ENCODE measurements around the gene ZCCHC10.

Gene ZCCHC10

GRCh38 chr5:133025804-133026663 lies at the start of gene ZCCHC10:
ZCCHC10 (minus strand) TSS chr5:133026549; CDS start chr5:133026537, 12 bp downstream.
- peak; percentile 77 to 85 for DNase-seq (ENCODE audit: low read depth in 1 of 2, low spot score in 1 of 2)

GRCh38 chr5:133075572-133076536 lies 49.5 kb upstream of the ZCCHC10 start:
- no peak for DNase-seq (ENCODE audit: low read depth in 1 of 2, low spot score in 1 of 2)

GRCh38 chr5:133072021-133072420 lies 45.7 kb upstream of the ZCCHC10 start:
- no peak for DNase-seq (ENCODE audit: low read depth in 1 of 2, low spot score in 1 of 2)

GRCh38 chr5:133066045-133066444 lies 39.7 kb upstream of the ZCCHC10 start:
- DNase-seq (ENCODE audit: low read depth in 1 of 2, low spot score in 1 of 2): no peak

- DNase-seq (ENCODE audit: low read depth in 1 of 2, low spot score in 1 of 2): no peak
Measured at GRCh38 chr5:133065471-133065870, 39.1 kb upstream of the ZCCHC10 start.

- no peak for DNase-seq (ENCODE audit: low read depth in 1 of 2, low spot score in 1 of 2)
Measured at GRCh38 chr5:133063965-133064364, 37.6 kb upstream of the ZCCHC10 start.

GRCh38 chr5:133062276-133062675 lies 35.9 kb upstream of the ZCCHC10 start:
- DNase-seq (ENCODE audit: low read depth in 1 of 2, low spot score in 1 of 2): no peak

- DNase-seq (ENCODE audit: low read depth in 1 of 2, low spot score in 1 of 2): no peak
Measured at GRCh38 chr5:133059621-133060020, 33.3 kb upstream of the ZCCHC10 start.

- no peak for DNase-seq (ENCODE audit: low read depth in 1 of 2, low spot score in 1 of 2)
Measured at GRCh38 chr5:133056891-133057290, 30.5 kb upstream of the ZCCHC10 start.

GRCh38 chr5:133054697-133055471 lies 28.5 kb upstream of the ZCCHC10 start:
- DNase-seq (ENCODE audit: low read depth in 1 of 2, low spot score in 1 of 2): no peak

- DNase-seq (ENCODE audit: low read depth in 1 of 2, low spot score in 1 of 2): no peak
Measured at GRCh38 chr5:133053448-133053847, 27.1 kb upstream of the ZCCHC10 start.

GRCh38 chr5:133052317-133053175 lies 26.2 kb upstream of the ZCCHC10 start:
- peak; percentile 6 to 24 for DNase-seq (ENCODE audit: low read depth in 1 of 2, low spot score in 1 of 2)

- peak; percentile 91 to 93 for DNase-seq (ENCODE audit: low read depth in 1 of 2, low spot score in 1 of 2)
Measured at GRCh38 chr5:133051542-133052316, 25.4 kb upstream of the ZCCHC10 start, which contains the start of gene HSPA4. HSPA4 (plus strand) TSS chr5:133052013; CDS start chr5:133052251, 238 bp downstream.

GRCh38 chr5:133051061-133051541 lies 24.8 kb upstream of the ZCCHC10 start:
- DNase-seq (ENCODE audit: low read depth in 1 of 2, low spot score in 1 of 2): no peak

GRCh38 chr5:133050521-133050920 lies 24.2 kb upstream of the ZCCHC10 start:
- DNase-seq (ENCODE audit: low read depth in 1 of 2, low spot score in 1 of 2): no peak

- DNase-seq (ENCODE audit: low read depth in 1 of 2, low spot score in 1 of 2): no peak
Measured at GRCh38 chr5:133049726-133050048, 23.3 kb upstream of the ZCCHC10 start.

GRCh38 chr5:133048993-133049725 lies 22.8 kb upstream of the ZCCHC10 start:
- no peak for DNase-seq (ENCODE audit: low read depth in 1 of 2, low spot score in 1 of 2)

- DNase-seq (ENCODE audit: low read depth in 1 of 2, low spot score in 1 of 2): no peak
Measured at GRCh38 chr5:133047404-133047803, 21.1 kb upstream of the ZCCHC10 start.

All from activated T-helper 1 cell treated with anti-CD3 and anti-CD28 coated beads, Interleukin-2, amount 50 U/mL, for 16 hours (primary cell).